HG02623 (cell line): ENCODE results near the gene CAAP1.
A peak's percentile ranks its signal among the peaks of the same experiment; 100 is the strongest.
"Not testable (repeated sequence)": the region's sequence is repeated elsewhere in the genome, so short reads cannot be mapped to it uniquely, and the experiment has no call there.

ENCODE experiments used
- ATAC-seq: cut with Tn5 transposase; IDR thresholded peaks from one replicate; pipeline ENCODE4 v1.9.1; 2021; ENCODE audit warnings: moderate library complexity; ENCODE audit not compliant: unreplicated experiment

CAAP1 gene, protein sequence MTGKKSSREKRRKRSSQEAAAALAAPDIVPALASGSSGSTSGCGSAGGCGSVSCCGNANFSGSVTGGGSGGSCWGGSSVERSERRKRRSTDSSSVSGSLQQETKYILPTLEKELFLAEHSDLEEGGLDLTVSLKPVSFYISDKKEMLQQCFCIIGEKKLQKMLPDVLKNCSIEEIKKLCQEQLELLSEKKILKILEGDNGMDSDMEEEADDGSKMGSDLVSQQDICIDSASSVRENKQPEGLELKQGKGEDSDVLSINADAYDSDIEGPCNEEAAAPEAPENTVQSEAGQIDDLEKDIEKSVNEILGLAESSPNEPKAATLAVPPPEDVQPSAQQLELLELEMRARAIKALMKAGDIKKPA

DNA sequence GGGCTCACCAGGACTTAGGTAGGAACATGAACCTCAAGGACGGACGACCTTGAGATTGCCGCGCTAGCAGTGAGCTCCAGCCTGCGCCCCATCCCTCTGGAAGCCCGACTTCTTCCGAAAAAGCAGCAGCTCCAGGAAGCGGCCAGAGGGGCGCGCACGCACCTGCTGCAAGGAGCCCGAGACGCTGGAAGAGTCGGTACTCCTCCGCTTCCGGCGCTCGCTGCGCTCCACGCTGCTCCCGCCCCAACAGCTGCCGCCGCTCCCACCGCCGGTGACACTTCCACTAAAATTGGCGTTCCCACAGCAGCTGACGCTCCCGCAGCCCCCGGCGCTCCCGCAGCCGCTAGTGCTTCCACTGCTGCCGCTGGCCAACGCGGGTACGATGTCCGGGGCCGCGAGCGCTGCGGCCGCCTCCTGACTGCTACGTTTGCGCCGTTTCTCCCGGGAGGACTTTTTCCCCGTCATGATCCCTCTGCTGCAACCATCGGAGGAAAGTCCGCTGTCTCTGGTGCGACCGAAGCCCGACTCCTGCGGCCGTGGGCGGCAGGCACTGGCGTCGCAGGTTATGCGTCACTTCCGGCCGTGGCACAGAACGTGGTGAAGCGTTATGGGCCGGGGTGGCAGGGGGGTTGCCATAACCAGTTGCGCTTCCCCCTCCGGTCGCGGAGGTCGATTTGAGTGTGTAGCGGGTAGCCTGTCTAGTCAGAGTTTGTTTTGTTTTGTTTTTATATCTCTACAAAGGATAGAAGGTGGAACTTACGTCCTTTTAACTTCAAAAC is at the start of gene CAAP1:
Gene CAAP1 (minus strand): TSS at position 552 of the 779 bp plus-strand sequence. CDS start 87 bp downstream, at position 465.
- ATAC-seq: peak; percentile 91

DNA sequence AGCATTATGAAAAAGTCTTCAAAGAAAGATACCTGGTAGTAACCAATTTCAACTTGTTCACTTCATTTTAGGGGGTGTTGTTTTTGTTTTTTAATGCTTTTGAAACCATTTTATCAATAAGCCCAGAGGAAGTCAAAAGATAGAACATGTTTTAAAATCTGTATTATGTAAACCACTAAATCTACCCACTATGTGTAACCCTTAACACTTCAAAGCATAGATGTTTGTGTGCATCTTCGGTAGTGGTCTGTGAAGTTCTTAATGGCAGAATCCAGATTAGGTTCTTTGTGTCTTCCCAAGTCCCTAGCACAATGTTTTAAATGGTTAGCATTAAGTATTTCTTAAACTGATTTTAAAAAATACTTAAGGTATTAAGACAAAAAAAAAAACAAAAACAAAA is 48.2 kb upstream of the CAAP1 start:
- no peak for ATAC-seq

DNA sequence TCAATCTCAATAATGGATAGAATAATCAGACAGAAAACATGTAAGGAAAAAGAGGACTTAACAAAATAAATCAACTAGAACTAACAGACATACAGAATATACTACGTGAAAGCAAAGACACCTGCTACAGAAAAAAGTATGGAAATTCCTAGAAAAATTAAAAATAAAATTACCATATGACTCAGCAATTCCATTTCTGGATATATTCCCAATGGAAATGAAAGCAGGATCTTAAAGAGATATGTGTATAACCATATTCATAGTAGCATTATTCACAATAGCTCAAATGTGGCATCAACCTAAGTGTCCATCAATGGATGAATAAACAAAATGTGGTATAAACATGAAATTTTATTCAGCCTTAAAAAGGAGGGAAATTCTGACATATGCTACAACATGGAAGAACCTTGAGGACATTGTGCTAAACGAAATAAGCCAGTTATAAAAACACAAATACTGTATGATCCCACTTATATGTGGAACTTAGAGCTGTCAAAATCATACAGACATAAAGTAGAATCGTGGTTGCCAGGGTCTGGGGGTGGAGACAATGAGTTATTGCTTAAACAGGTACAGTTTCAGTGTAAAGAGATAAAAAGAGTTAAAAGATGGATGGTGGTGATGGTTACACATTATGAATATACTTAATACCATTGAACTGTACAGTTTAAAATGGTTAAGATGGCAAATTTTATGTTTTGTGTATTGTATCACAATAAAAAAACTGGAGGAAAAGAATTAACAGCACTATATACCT is 47.5 kb upstream of the CAAP1 start:
- ATAC-seq: no peak

DNA sequence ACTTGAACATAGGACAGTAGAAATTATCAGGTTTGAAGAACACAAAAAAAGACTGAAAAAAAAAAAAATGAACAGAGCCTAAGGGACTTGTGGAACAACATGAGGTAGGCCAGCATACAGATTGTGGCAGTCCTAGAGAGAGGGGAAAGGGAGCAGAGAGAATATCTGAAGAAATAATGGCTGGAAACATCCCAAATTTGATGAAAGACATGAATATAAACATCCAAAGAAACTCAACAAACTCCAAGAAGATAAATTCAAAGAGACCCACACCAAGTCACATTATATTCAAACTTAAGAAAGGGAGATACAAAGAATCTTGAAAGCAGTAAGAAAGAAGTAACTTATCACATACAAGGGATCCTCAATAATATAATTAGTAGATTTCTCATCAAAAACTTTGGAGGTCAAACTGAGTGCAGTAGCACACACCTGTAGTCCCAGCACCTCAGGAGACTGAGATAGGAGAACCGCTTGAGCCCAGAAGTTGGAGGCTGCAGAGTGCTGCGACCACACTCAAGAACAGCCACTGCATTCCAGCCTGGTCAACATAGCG is 45.3 kb upstream of the CAAP1 start:
- ATAC-seq: no peak

DNA sequence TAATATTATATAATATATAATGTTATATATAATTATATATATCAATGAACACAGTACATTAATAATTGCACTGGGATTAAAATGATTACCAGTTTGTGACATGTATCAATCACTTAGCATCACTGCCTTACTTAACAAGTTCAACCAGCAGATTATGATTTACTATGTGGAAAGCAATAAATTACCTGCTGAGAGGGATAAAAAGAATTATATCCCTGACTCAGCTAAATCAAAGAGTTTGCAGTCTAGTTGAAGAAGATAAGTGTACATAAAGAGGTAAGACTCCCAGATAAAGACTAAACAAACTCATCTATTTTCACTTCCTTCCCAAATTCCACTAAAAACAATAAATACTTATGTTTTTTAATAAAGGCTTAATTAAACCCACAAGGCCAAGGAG is 43.2 kb upstream of the CAAP1 start:
- no peak for ATAC-seq

DNA sequence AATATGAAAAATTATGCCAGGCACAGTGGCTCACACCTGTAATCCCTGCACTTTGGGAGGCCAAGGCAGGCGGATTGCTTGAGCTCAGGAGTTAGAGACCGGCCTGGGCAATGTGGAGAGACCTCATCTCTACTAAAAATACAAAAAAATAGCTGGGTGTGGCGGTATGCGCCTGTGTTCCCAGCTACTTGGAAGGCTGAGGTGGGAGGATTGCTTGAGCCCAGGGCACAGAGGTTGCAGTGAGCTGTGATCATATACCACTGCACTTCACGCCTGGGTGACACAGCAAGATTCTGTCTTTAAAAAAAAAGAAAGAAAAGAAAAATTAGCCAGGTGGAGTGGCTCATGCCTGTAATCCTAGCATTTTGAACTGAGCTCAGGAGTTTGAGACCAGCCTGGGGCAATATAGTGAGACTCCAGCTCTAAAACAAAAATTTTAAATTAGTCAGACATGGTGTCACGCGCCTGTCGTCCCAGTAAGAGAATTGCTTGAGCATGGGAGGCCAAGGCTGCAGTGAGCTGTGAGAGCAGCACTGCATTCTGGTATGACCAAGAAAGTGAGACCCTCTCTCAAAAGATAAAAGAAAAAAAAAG is 36.4 kb upstream of the CAAP1 start:
- no peak for ATAC-seq

DNA sequence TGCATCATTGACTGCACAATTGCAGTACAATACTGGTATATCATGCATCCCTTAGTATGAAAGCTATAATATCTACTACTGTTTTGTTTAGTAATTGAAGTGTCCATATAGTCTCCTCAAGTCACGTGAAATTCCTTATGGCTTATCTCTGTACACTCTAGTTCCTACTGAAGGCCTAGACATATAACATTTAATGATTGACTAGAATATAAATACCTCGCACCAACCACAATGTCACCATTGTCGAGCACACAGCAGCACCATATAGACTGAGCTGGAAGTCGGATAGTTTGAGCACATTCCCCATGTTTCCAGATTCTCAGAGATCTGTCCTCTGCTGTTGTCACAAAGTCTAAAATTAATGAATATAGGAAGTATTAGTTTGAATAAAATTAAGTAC is 33.0 kb upstream of the CAAP1 start:
- ATAC-seq: no peak

DNA sequence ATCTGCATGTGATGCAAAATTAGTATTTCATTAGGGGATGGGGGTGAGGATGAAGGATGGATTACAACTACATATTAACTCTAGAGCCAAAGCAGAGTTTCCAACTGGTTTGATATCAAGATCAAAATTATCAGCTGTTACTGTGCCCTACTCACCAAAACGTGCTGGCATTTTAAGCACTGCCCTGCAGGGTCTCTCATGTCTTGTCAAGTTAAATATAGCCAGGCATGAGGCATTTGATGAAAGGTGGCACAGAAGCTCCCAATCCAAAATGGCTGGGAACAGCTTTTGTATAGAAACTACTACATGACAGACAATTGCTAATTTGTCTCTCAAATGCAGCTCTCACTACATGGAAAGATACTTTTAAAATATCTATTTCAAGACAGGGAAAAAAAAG is 27.1 kb upstream of the CAAP1 start:
- ATAC-seq: no peak

DNA sequence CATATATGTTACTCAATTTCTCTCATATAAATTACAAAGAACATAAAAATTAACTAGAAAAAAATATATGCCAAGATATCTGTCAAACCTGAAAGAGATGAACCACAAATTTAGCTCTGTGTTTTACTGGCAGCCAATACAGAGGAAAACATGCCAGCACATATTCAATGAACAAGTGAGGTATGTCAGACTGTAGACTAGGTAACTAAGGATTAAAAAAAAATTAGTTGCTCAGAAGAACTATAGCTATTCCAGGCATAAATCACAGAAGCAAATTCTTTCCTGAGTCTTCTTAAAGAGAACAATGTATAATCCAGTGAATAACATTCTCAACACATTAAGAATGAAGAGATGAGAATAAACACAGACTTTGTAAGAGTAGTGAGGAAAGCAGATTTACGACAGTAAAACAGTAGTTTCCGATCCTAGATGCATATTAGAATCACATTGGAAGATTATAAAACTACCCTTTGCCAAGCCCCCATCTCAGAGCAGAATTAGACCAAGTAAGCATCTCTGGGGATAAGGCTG is 20.6 kb upstream of the CAAP1 start:
- no peak for ATAC-seq

DNA sequence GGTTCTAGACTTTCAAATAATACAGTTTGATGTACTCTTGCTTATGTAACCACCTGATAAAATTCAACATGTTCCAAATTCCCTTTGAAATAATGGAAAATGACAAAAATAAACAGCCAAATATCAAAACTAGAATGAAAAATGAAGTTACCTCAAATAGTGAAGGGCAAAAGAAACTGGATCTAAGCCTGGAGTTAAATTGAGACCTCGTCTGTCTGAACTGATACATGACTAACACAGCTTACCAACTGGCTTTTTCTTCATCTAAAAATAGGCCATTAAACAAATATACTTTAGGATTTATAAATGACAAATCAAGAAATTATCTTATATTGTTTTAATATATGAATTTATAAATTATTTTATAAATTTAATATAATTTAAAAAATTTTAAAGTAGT is 12.1 kb upstream of the CAAP1 start:
- no peak for ATAC-seq

DNA sequence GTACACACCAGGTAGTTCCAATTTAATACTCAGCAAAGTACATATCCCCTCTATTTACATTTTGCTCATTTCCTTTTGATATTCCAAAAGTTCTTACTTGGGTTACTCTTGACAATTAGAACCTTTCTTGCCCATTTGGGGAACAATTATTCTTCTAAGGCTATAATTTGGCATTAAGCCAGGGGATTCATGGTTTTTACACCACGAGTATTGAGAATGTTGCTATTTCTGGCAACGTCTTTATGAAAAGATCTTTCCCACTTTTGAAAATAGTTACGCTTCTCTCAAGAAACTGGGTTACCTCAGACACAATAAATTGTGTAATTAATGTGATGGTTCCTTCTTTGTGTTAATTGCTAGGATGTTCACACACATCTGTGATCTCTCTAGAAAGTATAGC is 11.5 kb upstream of the CAAP1 start:
- ATAC-seq: no peak

DNA sequence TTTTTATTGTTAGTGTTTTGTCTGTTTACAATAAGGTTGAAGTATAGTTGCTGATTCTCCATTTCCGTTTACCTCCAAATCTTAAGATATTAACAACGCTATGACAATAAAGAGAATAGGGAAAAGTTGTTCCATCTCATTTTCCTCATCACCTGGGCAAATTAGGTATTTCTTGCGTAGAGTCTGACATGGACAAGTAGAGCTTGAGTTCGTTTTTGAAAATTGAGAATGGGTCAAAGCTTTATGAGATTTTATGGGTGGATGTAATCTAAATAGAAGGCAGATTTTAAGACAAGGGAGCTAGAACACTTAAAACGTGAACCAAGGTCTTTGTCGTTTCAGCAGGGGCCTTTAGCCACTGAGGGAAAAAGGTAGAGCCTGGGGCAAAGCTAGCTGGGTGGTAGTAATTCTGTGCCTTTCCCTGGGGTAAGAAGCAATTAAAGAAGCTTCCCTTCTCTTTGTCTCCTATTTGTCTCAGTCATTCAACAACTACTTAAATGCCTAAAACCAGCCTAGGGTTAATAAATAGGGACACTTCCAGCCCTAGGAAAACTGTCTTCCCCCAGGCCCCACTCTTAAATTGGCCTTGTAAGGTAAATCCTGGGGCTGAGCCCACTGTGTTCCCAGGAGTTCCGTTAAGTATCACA is 551 bp upstream of the CAAP1 start:
- ATAC-seq: no peak

DNA sequence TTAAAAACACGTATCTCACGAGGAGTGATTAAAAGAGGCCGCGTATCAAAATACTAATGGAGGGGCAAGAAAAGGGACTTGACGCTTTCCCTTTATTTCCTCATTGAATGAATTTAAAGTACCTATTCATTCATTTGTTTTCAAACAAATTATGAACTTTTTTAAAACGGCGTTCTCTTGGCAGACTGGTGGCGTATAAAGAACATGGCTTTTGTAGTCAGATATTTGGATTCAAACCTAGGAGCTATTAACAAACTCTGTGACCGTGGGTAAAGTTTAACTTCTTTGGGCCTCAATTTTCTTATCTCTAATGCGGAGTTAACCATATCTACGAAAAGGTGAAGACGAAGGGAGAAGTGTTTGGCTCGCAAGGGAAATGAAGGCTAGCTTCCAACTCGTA is 876 bp downstream of the CAAP1 start:
- no peak for ATAC-seq

DNA sequence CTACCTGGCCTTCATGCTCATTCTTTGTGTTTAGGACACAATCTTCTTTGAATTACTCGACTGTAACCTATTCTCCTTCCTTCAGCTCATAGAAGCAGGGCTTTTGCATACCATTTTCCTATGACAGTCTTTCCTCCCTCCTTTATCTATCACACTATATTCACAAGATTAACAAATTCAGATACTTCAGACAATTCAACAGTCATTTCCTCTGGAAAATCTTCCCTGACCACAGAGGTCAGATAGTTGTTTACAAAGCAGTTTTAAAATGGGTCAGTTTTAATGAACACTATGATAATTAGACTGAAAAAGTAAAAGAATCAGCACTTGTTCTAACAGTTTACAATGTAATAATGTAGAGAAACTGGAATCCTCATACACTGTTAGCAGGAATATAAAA is 4.3 kb downstream of the CAAP1 start:
- no peak for ATAC-seq

DNA sequence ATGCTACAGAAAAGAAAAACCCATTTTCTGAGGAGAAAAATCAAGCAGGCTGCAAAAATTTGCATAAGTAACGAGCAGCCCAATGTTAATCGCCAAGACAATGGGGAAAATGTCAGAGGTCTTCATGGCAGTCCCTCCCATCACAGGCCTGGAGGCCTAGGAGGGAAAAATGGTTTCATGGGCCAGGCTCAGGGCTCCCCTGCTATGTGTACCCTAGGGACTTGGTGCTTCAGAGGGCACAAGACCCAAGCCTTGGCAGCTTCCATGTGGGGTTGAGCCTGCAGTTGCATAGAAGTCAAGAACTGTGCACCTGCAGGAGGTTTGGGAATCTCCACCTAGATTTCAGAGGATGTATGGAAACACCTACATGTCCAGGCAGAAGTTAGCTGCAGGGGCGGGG is 10.4 kb downstream of the CAAP1 start:
- no peak for ATAC-seq

DNA sequence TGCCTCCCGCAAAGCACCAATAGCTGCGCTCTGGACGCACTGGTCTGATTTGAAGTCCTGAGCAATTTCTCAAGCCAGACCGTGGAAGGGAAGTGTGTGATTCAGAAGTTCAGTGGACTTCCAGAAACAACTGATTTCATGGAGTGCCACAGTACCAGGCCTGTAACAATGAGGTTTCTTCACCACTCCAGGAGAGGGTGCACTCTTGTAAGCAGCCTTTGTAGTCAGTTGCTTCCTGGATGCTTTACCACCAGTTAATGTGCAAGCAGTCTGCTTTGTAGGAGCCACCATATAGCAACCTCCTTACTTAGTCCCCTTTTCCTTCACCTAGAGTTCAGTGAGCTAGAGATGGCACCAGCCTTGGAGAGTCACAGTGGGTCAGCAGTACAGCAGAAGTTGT is 12.3 kb downstream of the CAAP1 start:
- no peak for ATAC-seq

DNA sequence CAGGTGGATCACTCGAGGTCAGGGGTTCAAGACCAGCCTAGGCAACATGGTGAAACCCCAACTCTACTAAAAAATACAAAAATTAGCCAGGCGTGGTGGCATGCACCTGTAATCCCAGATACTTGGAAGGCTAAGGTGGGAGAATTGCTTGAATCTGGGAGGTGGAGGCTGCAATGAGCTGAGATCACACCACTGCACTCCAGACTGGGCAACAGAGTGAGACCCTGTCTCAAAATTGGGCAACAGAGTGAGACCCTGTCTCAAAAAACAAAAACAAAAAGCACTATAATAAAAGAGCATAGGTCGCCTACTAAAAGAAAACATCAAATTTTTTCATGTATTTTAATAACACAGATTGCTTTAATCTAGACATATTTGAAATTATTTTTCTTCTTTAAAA is 17.4 kb downstream of the CAAP1 start:
- not testable (repeated sequence) for ATAC-seq

DNA sequence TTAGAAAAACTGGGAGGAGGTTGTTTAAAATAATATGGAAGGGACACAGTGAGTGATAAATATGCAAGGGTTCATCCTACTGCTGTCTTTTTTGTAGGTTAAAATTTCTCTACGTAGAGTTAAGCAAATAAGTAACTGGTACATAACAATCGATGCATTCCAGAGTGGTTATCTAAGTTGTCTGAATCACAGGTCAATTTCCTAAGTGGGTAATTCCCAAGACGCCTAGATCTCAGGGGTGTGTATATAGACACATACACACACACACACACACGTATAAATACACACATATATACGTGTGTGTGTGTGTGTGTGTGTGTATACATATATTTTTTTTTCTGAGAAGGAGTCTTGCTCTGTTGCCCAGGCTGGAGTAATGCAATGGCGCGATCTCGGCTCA is 22.3 kb downstream of the CAAP1 start:
- ATAC-seq: no peak

DNA sequence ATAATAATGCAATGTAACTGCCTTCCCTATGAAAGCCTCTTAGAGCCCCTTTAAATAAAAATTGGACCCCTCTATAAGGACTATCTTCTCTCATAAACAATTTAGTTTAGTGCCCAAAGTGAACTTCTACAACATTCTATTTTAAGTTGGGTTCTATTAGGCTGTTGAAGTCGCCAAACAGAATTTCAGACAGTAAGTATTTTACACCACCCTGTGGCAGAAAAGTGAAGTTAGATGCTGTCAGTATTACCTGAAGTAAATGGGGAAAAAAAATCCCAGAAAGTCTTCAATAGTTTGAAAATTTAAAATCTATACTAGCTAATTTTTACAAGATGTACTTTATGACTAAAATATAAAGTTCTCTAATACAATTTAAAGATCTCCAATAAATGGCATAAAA is 29.5 kb downstream of the CAAP1 start:
- no peak for ATAC-seq

DNA sequence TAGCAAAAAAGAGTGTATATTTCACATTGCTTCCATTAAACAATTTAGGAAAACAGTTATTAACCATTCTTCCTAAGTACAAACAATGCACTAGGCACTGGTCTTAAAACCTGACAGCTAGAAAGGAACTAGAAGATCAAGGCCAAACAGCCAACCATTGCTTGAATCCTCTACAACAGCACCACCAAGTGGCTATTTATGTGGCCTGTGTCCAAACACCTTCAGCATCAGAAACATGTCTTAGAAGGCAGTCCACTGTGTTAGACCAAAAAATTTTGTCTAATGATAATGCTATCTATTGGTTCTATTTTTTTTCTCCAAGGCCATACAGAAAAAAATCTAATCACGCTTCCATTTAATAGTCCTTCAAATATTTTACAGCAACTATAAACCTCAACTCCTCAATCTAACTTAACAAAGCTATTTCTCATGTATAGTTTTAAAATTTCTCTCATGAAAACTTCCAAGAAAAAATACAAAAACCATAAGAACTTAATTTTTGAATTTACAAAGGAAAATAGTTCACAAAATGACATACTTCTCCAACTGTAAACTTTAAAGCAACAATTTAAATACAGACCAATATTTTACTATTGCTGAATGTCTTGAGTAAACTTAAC is 36.1 kb downstream of the CAAP1 start:
- peak; percentile 74 for ATAC-seq
